NCI-H187 (cell line): Measurements from ENCODE around the gene LRPAP1.

Experiments used
- DNase-seq, 2 experiments: peaks; one replicate each; lab custom pipeline; 2025; lab: John Stamatoyannopoulos, UW

LRPAP1 gene

GRCh38 chr4:3473181-3473950, 58.9 kb downstream of the LRPAP1 start:
- DNase-seq: no peak

GRCh38 chr4:3472411-3473141, 59.6 kb downstream of the LRPAP1 start:
- DNase-seq: no peak

GRCh38 chr4:3471886-3472285, 60.3 kb downstream of the LRPAP1 start:
- no peak for DNase-seq

- DNase-seq: no peak
Observed at GRCh38 chr4:3471098-3471760, 61.0 kb downstream of the LRPAP1 start.

GRCh38 chr4:3470244-3471097, 61.8 kb downstream of the LRPAP1 start:
- DNase-seq: no peak

- DNase-seq: no peak
Observed at GRCh38 chr4:3469386-3470243, 62.6 kb downstream of the LRPAP1 start.

GRCh38 chr4:3468804-3469203, 63.4 kb downstream of the LRPAP1 start:
- no peak for DNase-seq

- no peak for DNase-seq
Observed at GRCh38 chr4:3468154-3468553, 64.1 kb downstream of the LRPAP1 start.

GRCh38 chr4:3467601-3468031, 64.6 kb downstream of the LRPAP1 start:
- no peak for DNase-seq

GRCh38 chr4:3466691-3467600, 65.3 kb downstream of the LRPAP1 start:
- no peak for DNase-seq

- DNase-seq: no peak
Observed at GRCh38 chr4:3465698-3466671, 66.2 kb downstream of the LRPAP1 start.

GRCh38 chr4:3464911-3465697, 67.1 kb downstream of the LRPAP1 start:
- no peak for DNase-seq

- no peak for DNase-seq
Observed at GRCh38 chr4:3464349-3464905, 67.8 kb downstream of the LRPAP1 start.

GRCh38 chr4:3463556-3464348, 68.5 kb downstream of the LRPAP1 start:
- no peak for DNase-seq

- DNase-seq: no peak
Observed at GRCh38 chr4:3462790-3463415, 69.3 kb downstream of the LRPAP1 start, which contains the start of gene DOK7. DOK7 (plus strand) TSS chr4:3463306; CDS start chr4:3463376, 70 bp downstream.

GRCh38 chr4:3462321-3462789, 69.9 kb downstream of the LRPAP1 start:
- no peak for DNase-seq
